AG10803 (cell line): ENCODE measurements around the gene GNB4.

Experiments
- DNase-seq: peaks from one replicate; pipeline ENCODE4 v3.0.0; 2010; ENCODE audit warnings: low read depth
- H3K4me3 ChIP-seq: 2 replicates; pipeline ENCODE4 v1.5.1; 2011; ENCODE audit warnings: mild to moderate bottlenecking, low read length, control low read depth
- TF ChIP-seq, protein P1 (sequence below): conservative IDR thresholded peaks from 2 replicates; pipeline ENCODE4 v1.5.1; 2011; ENCODE audit warnings: mild to moderate bottlenecking, low read length, control low read depth, inconsistent platforms

GNB4 gene

DNA sequence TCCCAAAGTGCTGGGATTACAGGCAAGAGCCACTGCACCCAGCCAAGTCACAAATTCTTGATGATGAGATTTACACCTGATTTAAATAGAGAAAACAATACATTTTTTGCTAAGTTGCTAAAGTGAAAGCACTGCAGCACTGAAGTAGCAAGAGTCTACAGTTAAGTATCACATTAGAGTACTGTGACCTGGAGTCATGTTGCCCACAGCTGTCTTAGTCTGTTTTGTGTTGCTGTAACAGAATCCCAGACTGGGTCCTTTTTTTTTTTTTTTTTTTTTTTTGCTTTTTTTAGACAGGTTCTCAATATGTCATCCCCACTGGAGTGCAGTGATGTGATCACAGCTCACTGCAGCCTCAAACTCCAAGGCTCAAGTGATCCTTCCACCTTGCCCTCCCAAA is 23.2 kb upstream of the GNB4 start:
- H3K4me3 ChIP-seq, result no peak overlapping the region
- TF ChIP-seq, protein P1, sequence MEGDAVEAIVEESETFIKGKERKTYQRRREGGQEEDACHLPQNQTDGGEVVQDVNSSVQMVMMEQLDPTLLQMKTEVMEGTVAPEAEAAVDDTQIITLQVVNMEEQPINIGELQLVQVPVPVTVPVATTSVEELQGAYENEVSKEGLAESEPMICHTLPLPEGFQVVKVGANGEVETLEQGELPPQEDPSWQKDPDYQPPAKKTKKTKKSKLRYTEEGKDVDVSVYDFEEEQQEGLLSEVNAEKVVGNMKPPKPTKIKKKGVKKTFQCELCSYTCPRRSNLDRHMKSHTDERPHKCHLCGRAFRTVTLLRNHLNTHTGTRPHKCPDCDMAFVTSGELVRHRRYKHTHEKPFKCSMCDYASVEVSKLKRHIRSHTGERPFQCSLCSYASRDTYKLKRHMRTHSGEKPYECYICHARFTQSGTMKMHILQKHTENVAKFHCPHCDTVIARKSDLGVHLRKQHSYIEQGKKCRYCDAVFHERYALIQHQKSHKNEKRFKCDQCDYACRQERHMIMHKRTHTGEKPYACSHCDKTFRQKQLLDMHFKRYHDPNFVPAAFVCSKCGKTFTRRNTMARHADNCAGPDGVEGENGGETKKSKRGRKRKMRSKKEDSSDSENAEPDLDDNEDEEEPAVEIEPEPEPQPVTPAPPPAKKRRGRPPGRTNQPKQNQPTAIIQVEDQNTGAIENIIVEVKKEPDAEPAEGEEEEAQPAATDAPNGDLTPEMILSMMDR, result no peak
- no peak for DNase-seq

DNA sequence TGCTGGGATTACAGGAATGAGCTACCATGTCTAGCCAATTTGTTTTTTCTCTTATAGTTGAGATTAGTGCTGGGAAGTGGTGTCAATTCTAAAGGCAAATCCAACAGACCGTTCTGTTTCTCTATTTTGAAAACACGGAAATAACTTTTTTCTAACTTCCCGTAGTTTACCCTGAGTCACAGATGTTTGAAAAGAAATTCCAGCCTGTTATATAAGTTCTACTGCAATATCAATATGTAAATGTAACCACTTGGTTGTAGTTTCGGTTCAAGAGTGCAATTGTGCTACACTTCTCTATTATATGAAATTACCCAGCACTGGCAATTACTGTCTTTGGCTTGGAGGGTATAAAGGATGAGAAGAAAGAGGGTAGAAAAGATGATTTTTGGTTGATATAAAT is 22.3 kb upstream of the GNB4 start:
- TF ChIP-seq, protein P1, result no peak

DNA sequence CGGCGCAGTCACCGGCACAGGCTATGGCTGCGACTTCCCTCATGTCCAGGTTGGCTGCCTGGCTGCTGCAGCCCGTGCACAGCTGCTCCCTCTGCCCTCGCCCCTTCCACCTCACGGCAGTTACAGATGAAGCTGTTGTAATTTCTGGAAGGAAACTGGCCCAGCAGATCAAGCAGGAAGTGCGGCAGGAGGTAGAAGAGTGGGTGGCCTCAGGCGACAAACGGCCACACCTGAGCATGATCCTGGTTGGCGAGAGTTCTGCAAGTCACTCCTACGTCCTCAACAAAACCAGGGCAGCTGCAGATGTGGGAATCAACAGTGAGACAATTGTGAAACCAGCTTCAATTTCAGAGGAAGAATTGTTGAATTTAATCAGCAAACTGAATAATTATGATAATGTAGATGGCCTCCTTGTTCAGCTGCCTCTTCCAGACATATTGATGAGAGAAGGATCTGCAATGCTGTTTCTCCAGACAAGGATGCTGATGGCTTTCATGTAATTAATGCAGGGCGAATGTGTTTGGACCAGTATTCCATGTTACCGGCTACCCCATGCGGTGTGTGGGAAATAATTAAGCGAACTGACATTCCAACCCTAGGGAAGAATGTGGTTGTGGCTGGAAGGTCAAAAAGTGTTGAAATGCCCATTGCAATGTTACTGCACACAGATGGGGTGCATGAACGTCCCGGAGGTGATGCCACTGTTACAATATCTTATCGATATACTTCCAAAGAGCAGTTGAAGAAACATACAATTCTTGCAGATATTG is 13.2 kb upstream of the GNB4 start:
- no peak overlapping the region for H3K4me3 ChIP-seq
- TF ChIP-seq, protein P1, result no peak
- DNase-seq, result no peak

More for the DNA sequence above, 22.3 kb upstream of the GNB4 start:
- no peak overlapping the region for H3K4me3 ChIP-seq
- DNase-seq, result no peak

DNA sequence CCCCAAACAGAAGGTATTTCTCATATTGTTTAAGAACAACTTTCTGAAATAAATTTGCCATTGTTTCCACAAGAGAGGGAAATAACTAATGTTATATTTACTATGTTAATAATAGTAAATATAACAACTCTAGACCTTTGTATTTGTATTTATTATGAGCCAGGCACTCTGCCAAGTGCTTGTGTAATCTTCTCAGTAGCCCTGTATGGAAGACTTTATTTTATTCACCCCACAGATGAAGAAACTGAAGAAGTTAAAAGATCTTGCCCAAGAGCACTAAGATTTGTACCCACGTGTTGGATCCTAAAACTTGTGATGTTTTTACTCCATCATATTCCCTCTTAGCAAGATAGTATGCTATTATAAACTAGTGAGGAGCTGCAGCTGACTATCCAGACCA is 12.0 kb upstream of the GNB4 start:
- DNase-seq, result peak; percentile 23
- TF ChIP-seq, protein P1, result no peak
- no peak overlapping the region for H3K4me3 ChIP-seq

DNA sequence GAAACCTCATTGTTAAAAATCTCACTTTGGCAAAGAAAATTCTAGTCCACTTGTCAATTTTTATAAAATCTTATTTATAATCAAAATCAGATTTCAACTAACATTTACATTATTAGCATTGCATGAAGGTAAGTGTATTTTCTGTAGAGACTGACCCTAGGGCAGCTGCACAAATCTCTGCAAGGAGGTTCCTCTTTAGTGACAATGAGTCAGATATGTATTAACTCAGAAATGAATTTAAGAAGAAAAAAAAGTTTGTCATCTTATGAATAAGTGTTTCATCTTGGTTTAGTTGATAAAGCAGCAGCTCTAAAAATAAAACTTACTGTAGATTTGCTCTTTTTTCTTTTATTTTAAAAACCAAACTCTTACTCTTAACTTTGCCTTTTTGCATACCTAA is 9.0 kb upstream of the GNB4 start:
- TF ChIP-seq, protein P1, result no peak
- H3K4me3 ChIP-seq, result no peak overlapping the region
- DNase-seq, result no peak

DNA sequence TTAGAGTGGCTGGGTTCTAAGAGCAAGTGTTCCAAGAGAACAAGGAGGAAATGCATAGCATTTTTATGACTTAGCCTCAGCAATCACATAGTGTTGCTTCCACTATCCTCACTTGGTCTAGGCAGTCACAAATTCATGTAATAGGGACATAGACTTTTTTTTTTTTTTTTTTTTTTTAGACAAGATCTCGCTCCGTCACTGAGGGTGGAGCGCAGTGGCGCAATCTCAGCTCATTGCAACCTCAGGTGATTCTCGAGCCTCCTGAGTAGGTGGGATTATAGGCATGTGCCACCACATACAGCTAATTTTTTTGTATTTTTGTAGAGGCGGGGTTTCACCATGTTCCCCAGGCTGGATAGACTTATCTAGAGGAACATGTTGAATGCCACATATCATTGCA is 4.7 kb upstream of the GNB4 start:
- H3K4me3 ChIP-seq, result no peak overlapping the region
- no peak for DNase-seq
- TF ChIP-seq, protein P1, result no peak

DNA sequence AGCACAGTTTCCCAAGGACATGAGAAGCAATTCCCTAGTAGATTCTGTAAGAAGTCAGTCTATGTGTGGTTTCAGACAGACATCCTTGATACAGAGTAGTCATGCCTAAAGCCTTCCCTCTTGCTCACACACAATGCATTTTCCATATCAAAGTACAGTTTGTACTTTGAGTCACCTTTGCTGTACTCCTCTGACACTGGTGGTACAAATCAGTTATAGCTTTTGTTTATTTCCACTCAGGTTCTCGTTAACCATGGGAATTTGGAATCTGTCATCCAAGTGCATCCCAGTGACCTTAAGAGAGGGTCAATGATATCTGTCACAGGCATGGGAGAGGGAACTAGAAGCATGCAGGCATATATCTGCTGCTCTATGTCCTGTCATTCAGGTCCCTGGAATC is 3.6 kb upstream of the GNB4 start:
- DNase-seq, result no peak
- TF ChIP-seq, protein P1, result no peak
- H3K4me3 ChIP-seq, result no peak overlapping the region
